ENCODE data around the gene TRIM38. TPM values are rescaled to one million over a fixed set of nuclear protein-coding genes. Genes with fewer than 3 reads are reported as not detected.
A peak's percentile ranks its signal among the peaks of the same experiment; 100 is the strongest.
"Not testable (repeated sequence)": the region's sequence is repeated elsewhere in the genome, so short reads cannot be mapped to it uniquely, and the experiment has no call there.

Gene TRIM38
- total RNA-seq, 3 donors from 2014 or later: 11.4 to 15.8 (median 12.6) TPM

DNA sequence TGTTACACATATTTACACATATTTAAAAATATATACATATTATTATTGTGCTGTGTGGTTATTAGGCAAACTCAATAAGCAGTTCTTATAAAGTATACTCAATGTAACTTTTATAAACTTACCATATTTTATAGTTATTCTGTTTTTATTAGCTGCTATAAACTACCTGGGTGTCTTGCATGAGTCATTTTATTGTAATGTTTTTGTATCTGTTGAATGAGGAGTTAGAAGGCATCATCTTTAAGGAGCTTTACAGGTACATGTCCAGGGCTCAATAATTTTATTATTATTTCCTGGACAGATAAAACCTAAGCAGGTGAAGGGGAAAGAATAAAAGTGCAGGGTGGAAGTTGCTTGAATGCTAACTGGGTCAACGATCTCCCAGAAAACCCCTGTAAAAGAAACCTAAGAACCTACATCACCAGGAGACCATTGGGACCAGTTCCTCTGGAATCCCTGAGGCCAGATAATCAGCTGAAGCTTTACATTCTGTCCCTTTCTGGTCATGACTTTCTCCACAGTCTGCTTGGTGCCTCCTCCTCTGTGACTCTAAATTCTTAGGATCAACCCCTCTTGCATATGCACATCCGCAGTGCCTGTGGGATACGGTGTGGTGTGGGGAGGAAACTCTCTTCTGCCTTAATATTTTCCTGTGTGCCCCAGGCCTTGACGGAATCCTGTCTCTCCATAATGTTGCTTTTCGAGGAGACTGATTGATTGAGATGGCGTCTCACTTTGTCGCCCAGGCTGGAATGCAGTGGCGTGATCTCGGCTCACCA lies 38.0 kb downstream of the TRIM38 start:
- TF ChIP-seq, protein P1, sequence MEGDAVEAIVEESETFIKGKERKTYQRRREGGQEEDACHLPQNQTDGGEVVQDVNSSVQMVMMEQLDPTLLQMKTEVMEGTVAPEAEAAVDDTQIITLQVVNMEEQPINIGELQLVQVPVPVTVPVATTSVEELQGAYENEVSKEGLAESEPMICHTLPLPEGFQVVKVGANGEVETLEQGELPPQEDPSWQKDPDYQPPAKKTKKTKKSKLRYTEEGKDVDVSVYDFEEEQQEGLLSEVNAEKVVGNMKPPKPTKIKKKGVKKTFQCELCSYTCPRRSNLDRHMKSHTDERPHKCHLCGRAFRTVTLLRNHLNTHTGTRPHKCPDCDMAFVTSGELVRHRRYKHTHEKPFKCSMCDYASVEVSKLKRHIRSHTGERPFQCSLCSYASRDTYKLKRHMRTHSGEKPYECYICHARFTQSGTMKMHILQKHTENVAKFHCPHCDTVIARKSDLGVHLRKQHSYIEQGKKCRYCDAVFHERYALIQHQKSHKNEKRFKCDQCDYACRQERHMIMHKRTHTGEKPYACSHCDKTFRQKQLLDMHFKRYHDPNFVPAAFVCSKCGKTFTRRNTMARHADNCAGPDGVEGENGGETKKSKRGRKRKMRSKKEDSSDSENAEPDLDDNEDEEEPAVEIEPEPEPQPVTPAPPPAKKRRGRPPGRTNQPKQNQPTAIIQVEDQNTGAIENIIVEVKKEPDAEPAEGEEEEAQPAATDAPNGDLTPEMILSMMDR (IDR thresholded peaks at IDR 0.05): no peak
- ATAC-seq: no peak
- no peaks in the 10 kb centered on the region for H3K9me3 ChIP-seq
- H3K36me3 ChIP-seq (ENCODE audit: low read depth): no peaks in the 10 kb centered on the region
- no peak for DNase-seq
- H3K4me3 ChIP-seq: no peak overlapping the region
- H3K4me1 ChIP-seq (ENCODE audit: low read depth): no peaks in the 10 kb centered on the region
- intact Hi-C loops (cut with DNase I, micrococcal nuclease): no loop called here

DNA sequence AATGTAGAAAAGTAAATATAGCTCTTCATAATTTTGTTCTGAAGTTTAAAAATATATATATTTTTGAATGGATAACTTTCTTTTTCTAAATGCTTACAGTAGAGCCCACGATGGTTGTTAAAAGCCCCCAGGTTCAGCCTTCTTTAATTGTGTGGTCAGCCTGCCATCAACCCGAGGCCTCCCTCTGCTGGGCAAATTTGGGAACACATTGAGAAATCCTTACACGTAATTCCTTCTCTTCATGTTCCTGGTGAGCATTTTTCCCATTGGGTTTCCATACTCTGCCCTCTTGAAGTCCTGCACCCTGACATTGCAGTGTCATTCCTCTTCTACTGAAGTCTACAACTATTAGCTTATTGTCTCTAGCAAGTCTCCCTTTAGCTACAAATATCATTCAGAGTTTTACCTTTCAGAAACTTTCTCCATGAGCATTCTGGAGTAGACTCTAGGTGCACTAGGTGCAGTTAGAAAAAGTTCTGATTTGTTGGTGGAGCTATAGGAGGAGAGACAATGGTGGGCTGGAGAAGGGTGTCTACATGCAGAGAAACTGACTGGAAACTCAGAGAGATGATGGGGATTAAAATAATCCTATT lies 40.6 kb downstream of the TRIM38 start:
- TF ChIP-seq, protein P1 (IDR thresholded peaks at IDR 0.05): peak; percentile 62
- ATAC-seq (peak; percentile 73), DNase-seq (peak in 2 of 3 donors; percentile 35 to 84)
- no peak overlapping the region for H3K4me3 ChIP-seq
- H3K36me3 ChIP-seq (ENCODE audit: low read depth): no peaks in the 10 kb centered on the region
- H3K9me3 ChIP-seq: no peaks in the 10 kb centered on the region
- no peaks in the 10 kb centered on the region for H3K4me1 ChIP-seq (ENCODE audit: low read depth)
- intact Hi-C loops (cut with DNase I, micrococcal nuclease): no loop called here

DNA sequence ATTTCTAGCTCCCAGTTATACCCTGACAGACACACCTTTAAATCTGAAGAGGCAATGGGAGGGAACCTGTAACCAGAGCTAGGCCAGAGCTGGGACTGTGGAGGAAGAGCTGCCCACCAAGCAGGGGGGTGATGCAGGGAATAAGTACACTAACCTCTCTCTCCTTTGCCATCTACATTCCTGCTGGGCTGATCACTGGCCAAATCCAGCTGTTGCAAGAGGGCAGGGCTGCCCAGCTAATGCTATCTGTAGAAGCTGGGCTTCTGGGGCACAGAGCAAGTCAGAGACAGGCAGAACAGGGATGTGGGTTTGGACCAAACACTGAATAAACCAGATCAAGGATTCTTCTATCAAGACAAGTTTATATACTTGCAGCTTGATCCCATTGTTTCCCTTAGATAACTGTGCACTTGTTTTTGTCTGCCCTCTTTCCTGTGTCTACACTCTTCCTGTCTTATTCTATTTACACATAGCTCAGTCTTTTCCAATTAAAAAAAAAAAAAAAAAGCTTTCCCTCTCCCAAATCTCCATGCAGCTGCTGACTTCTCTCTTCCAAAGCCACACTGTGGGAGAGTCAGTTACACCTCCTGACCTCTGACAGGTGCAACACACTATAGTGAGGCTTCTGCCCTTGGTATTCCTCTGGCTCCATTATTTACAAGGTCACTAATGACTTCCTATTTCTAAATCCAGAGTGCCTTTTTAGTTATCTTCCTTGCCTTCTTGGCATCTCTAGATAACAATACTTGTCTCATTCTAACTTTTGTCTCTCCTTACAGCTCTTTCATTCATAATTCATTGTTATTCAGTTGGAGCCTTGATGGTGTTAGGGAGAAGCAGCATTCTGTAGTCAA lies 43.7 kb downstream of the TRIM38 start:
- TF ChIP-seq, protein P1 (IDR thresholded peaks at IDR 0.05): no peak
- no peak for DNase-seq
- no peaks in the 10 kb centered on the region for H3K36me3 ChIP-seq (ENCODE audit: low read depth)
- intact Hi-C loops (cut with DNase I, micrococcal nuclease): no loop called here
- no peaks in the 10 kb centered on the region for H3K4me1 ChIP-seq (ENCODE audit: low read depth)
- no peak for ATAC-seq
- H3K9me3 ChIP-seq: no peaks in the 10 kb centered on the region
- H3K4me3 ChIP-seq: no peak overlapping the region

DNA sequence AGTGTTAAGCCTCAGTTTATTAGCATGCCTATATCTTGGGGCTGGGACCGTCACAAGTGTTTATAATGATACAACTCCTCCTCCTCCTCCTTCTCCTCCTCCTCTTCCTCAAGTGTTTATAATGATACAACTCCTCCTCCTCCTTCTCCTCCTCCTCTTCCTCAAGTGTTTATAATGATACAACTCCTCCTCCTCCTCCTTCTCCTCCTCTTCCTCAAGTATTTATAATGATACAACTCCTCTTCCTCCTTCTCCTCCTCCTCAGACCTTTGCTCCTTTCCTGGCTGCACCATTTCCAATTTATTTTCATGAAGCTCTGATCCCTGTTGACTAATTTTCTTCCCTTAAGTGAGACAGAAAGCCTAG lies 44.3 kb downstream of the TRIM38 start:
- ATAC-seq; intact Hi-C loops (cut with DNase I, micrococcal nuclease); H3K36me3 ChIP-seq (ENCODE audit: low read depth); DNase-seq; H3K9me3 ChIP-seq; H3K4me1 ChIP-seq (ENCODE audit: low read depth); H3K4me3 ChIP-seq: not testable (repeated sequence)

DNA sequence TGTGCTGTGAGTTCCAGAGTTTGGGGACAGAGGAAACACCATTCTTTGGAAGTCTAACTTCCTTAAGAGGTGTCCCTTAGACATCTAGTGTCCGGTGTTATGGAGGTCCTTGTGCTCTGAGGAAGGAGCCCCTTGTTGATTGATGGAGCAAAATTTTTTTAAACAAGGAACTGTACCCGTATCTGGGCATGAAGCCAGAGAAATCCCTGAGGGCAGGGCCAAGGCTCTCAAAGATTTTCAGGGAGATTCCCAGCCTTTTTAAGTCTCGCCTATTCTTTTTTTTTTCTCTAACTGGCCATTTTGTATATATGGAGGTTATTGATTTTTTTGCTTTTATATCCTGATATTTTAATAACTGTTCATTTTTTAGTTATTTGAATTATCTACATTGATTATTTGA lies 45.9 kb downstream of the TRIM38 start:
- Histone ChIP-seq H3K4me3 (no peak overlapping the region), H3K9me3 (no peaks in the 10 kb centered on the region), H3K4me1 (ENCODE audit: low read depth) (no peaks in the 10 kb centered on the region), H3K36me3 (ENCODE audit: low read depth) (no peaks in the 10 kb centered on the region)
- DNase-seq (no peak), ATAC-seq (no peak)
- intact Hi-C loops (cut with DNase I, micrococcal nuclease): no loop called here
- TF ChIP-seq, protein P1 (IDR thresholded peaks at IDR 0.05): no peak

DNA sequence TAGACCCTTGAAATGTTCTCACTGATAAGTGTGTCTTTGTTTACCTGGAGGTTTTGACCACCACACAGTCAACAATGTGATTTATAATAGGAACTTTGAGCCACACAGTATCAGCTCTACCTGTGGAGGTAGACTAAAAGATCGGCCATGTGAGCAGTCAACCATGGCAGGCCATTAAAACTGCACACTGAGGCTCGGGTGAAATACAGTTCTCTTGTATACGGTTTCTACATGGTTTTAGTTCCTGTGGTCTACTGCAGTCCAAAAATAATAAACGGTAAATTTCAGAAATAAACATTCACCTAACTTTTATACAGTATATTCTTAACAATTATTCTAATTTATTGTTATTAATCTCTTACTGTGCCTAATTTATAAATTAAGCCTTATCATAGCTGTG lies 47.2 kb downstream of the TRIM38 start:
- H3K4me3 ChIP-seq: no peak overlapping the region
- intact Hi-C loops (cut with DNase I, micrococcal nuclease): no loop called here
- no peaks in the 10 kb centered on the region for H3K4me1 ChIP-seq (ENCODE audit: low read depth)
- TF ChIP-seq, protein P1 (IDR thresholded peaks at IDR 0.05): no peak
- DNase-seq (no peak), ATAC-seq (no peak)
- H3K36me3 ChIP-seq (ENCODE audit: low read depth): no peaks in the 10 kb centered on the region
- H3K9me3 ChIP-seq: no peaks in the 10 kb centered on the region
